Activated CD8-positive, alpha-beta T cell treated with anti-CD3 and anti-CD28 coated beads for 36 hours (primary cell): ENCODE data around the gene TBXAS1. TPM values are rescaled to one million over a fixed set of nuclear protein-coding genes. Genes with fewer than 3 reads are reported as not detected.

ENCODE experiments used
- ATAC-seq: fragments of 200-7000 bp; cut with Tn5 transposase; one replicate; pipeline ENCODE4 v1.10.0; 2021; ENCODE audit warnings: mild to moderate bottlenecking, moderate library complexity
- CTCF ChIA-PET: fragments of 350-600 bp; sonication (Branson Sonifier 250); formaldehyde crosslinking; loops from one replicate; lab custom pipeline; 2021; ENCODE audit warnings: antibody characterized with exemption; lab: Charles Lee
- POLR2A ChIA-PET: fragments of 350-600 bp; sonication (Branson Sonifier 250); formaldehyde crosslinking; loops from one replicate; lab custom pipeline; 2021; ENCODE audit warnings: antibody characterized with exemption; lab: Charles Lee
- DNase-seq: peaks from one replicate; pipeline ENCODE4 v3.0.0-alpha.2; 2020
- H3K27ac Mint-ChIP-seq: one replicate; pipeline ENCODE4 v1.8.0; 2021; ENCODE audit warnings: mild to moderate bottlenecking, mixed read lengths
- H3K27me3 Mint-ChIP-seq: one replicate; pipeline ENCODE4 v1.8.0; 2021; ENCODE audit warnings: mixed read lengths
- H3K36me3 Mint-ChIP-seq: one replicate; pipeline ENCODE4 v1.8.0; 2021; ENCODE audit warnings: low read depth, mixed read lengths
- H3K4me1 Mint-ChIP-seq: one replicate; pipeline ENCODE4 v1.8.0; 2021; ENCODE audit warnings: low read depth, mixed read lengths
- H3K4me3 Mint-ChIP-seq: one replicate; pipeline ENCODE4 v1.8.0; 2021; ENCODE audit warnings: mild to moderate bottlenecking, moderate library complexity, mixed read lengths
- H3K9me3 Mint-ChIP-seq: one replicate; pipeline ENCODE4 v1.8.0; 2021; ENCODE audit warnings: mixed read lengths
- intact Hi-C: fragments of 100-400 bp; cut with micrococcal nuclease; formaldehyde crosslinking; loops from one replicate; pipeline ENCODE4 v1.10.0; 2022
- total RNA-seq, 2 experiments: library from RNA; stranded (reverse); gene quantifications; one replicate each; pipeline ENCODE4 v1.2.3, GENCODE V29; 2021
- TF ChIP-seq, protein P1 (sequence below): fragments of 200-600 bp; IDR thresholded peaks from one replicate; pipeline ENCODE4 v1.8.0; 2022; ENCODE audit warnings: antibody characterized with exemption, mild to moderate bottlenecking

The TBXAS1 gene
- total RNA-seq, 2 experiments from 2014 or later = 1.5 to 2.1 TPM

- Mint-ChIP-seq H3K4me1 (no peaks in the 10 kb centered on the region), H3K4me3 (no peak overlapping the region), H3K9me3 (no peaks in the 10 kb centered on the region), H3K36me3 (no peaks in the 10 kb centered on the region), H3K27me3 (no peaks in the 10 kb centered on the region), H3K27ac (no peak overlapping the region)
- intact Hi-C loops = no loop called here
- DNase-seq = no peak
- CTCF ChIA-PET = interaction anchor here (0.6 to 1.2 kb wide), 2 partner anchors 50 to 137 kb away, joined by 3 read pairs; no protein-coding TSS in a partner anchor
- no peak for ATAC-seq
- POLR2A ChIA-PET = no interaction called here
- TF ChIP-seq, protein P1, sequence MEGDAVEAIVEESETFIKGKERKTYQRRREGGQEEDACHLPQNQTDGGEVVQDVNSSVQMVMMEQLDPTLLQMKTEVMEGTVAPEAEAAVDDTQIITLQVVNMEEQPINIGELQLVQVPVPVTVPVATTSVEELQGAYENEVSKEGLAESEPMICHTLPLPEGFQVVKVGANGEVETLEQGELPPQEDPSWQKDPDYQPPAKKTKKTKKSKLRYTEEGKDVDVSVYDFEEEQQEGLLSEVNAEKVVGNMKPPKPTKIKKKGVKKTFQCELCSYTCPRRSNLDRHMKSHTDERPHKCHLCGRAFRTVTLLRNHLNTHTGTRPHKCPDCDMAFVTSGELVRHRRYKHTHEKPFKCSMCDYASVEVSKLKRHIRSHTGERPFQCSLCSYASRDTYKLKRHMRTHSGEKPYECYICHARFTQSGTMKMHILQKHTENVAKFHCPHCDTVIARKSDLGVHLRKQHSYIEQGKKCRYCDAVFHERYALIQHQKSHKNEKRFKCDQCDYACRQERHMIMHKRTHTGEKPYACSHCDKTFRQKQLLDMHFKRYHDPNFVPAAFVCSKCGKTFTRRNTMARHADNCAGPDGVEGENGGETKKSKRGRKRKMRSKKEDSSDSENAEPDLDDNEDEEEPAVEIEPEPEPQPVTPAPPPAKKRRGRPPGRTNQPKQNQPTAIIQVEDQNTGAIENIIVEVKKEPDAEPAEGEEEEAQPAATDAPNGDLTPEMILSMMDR = no peak
These were observed 137.9 kb downstream of the TBXAS1 start for GRCh38 chr7:139966949-139967348.

- Mint-ChIP-seq H3K4me1 (no peaks in the 10 kb centered on the region), H3K27ac (no peak overlapping the region), H3K36me3 (no peaks in the 10 kb centered on the region), H3K9me3 (no peaks in the 10 kb centered on the region), H3K4me3 (no peak overlapping the region), H3K27me3 (no peaks in the 10 kb centered on the region)
- intact Hi-C loops = no loop called here
- DNase-seq = no peak
- TF ChIP-seq, protein P1 = no peak
- ChIA-PET POLR2A (no interaction called here), CTCF (interaction anchor here (1.3 kb wide), 1 partner anchor 534 kb away, joined by 3 read pairs; no protein-coding TSS in a partner anchor)
- no peak for ATAC-seq
These were observed 139.9 kb downstream of the TBXAS1 start for GRCh38 chr7:139968931-139969330.

DNA sequence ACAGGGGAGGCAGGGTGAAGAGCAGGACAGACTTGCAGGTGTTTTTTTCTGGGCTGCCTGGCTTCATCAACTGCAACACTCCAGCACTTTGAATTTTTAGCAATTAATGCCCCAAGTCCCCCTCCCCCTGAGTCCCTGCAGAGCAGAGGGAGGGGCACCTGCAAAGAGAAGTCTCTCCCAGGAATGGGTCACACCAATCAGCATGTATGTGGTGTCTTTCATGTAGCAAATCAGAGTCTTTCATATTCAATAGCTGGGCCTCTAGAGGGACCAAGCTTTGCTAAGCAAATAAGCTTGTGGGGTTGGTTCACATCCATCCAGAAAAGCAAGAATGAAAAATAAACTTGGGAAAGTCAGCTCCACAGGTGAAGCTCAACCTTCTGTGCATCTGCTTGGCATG, 143.0 kb downstream of the TBXAS1 start:
- Mint-ChIP-seq H3K27me3 (no peaks in the 10 kb centered on the region), H3K4me1 (peaks cover 1% of the 10 kb centered on the region), H3K36me3 (no peaks in the 10 kb centered on the region), H3K27ac (no peak overlapping the region), H3K4me3 (no peak overlapping the region), H3K9me3 (no peaks in the 10 kb centered on the region)
- DNase-seq (no peak), ATAC-seq (no peak)
- ChIA-PET CTCF (interaction anchor here (0.6 kb wide), 1 partner anchor 919 kb away, joined by 3 read pairs; no protein-coding TSS in a partner anchor), POLR2A (no interaction called here)
- TF ChIP-seq, protein P1 = no peak
- intact Hi-C loops = no loop called here

GRCh38 chr7:139973101-139974050, 144.3 kb downstream of the TBXAS1 start:
- POLR2A ChIA-PET = interaction anchor here (0.6 kb wide), 1 partner anchor 1514 kb away, joined by 4 read pairs; no protein-coding TSS in a partner anchor

More at GRCh38 chr7:139973101-139974050, 144.3 kb downstream of the TBXAS1 start:
- Mint-ChIP-seq H3K9me3 (no peaks in the 10 kb centered on the region), H3K4me3 (no peak overlapping the region), H3K27me3 (no peaks in the 10 kb centered on the region), H3K27ac (no peak overlapping the region), H3K4me1 (peaks cover 2% of the 10 kb centered on the region), H3K36me3 (no peaks in the 10 kb centered on the region)
- DNase-seq (no peak), ATAC-seq (no peak)
- TF ChIP-seq, protein P1 = no peak
- CTCF ChIA-PET = no interaction called here
- intact Hi-C loops = no loop called here
